MCF 10A (cell line): ENCODE data around the gene CEP295NL. TPM values are rescaled to one million over a fixed set of nuclear protein-coding genes. Genes with fewer than 3 reads are reported as not detected.

ENCODE experiments used
- BruUV-seq: library from RNA; stranded (reverse); fragments of 400-500 nt; replicated peaks from 2 replicates; lab custom pipeline; 2021; lab: Mats Ljungman, UMichigan
- CTCF ChIA-PET: fragments of 300-600 bp; sonication (Branson Sonifier 250); formaldehyde crosslinking; extraction: SDS; loops from one replicate; lab custom pipeline; 2021; ENCODE audit warnings: antibody characterized with exemption, inconsistent platforms; lab: Yijun Ruan, JAX
- POLR2A ChIA-PET: fragments of 300-600, 350-650 bp; sonication (Branson Sonifier 250); formaldehyde crosslinking; extraction: SDS; loops from one replicate; lab custom pipeline; 2020; ENCODE audit warnings: antibody characterized with exemption, inconsistent platforms; lab: Yijun Ruan, JAX
- DNase-seq: peaks from one replicate; pipeline ENCODE4 v3.0.0-alpha.2; 2018; ENCODE audit not compliant: unreplicated experiment
- H3K27ac Mint-ChIP-seq: one replicate; pipeline ENCODE4 v1.8.0; 2022; ENCODE audit warnings: mild to moderate bottlenecking, low read depth, mixed read lengths; ENCODE audit not compliant: unreplicated experiment
- H3K27me3 Mint-ChIP-seq: one replicate; pipeline ENCODE4 v1.8.0; 2022; ENCODE audit warnings: mixed read lengths; ENCODE audit not compliant: insufficient read depth, unreplicated experiment
- H3K36me3 Mint-ChIP-seq: one replicate; pipeline ENCODE4 v1.8.0; 2022; ENCODE audit warnings: mild to moderate bottlenecking, moderate library complexity, mixed read lengths; ENCODE audit not compliant: insufficient read depth, unreplicated experiment
- H3K4me1 Mint-ChIP-seq: one replicate; pipeline ENCODE4 v1.8.0; 2022; ENCODE audit warnings: mixed read lengths; ENCODE audit not compliant: insufficient read depth, unreplicated experiment
- H3K4me3 Mint-ChIP-seq: one replicate; pipeline ENCODE4 v1.8.0; 2022; ENCODE audit warnings: mild to moderate bottlenecking, moderate library complexity, mixed read lengths; ENCODE audit not compliant: unreplicated experiment
- H3K9me3 Mint-ChIP-seq: one replicate; pipeline ENCODE4 v1.8.0; 2022; ENCODE audit warnings: mixed read lengths; ENCODE audit not compliant: unreplicated experiment
- CTCF ChIP-seq: fragments of 200-600 bp; IDR thresholded peaks from one replicate; pipeline ENCODE4 v1.8.0; 2022; ENCODE audit warnings: antibody characterized with exemption, mild to moderate bottlenecking; ENCODE audit not compliant: unreplicated experiment
- intact Hi-C: fragments of 100-400 bp; cut with micrococcal nuclease; formaldehyde crosslinking; loops from 2 replicates; pipeline ENCODE4 v1.14.1; 2022
- total RNA-seq: library from RNA; stranded (reverse); gene quantifications from 2 replicates; pipeline ENCODE4 v1.2.3, GENCODE V29; 2022

The CEP295NL gene
- total RNA-seq, 1 experiment from 2014 or later = 0.68 TPM

GRCh38 chr17:78917451-78918275, 14.7 kb upstream of the CEP295NL start:
- BruUV-seq = no TSS peak
- Mint-ChIP-seq H3K27ac (peak overlapping the region; percentile 71), H3K27me3 (no peaks in the 10 kb centered on the region), H3K36me3 (no peaks in the 10 kb centered on the region), H3K4me3 (no peak overlapping the region), H3K9me3 (no peaks in the 10 kb centered on the region), H3K4me1 (peaks cover 44% of the 10 kb centered on the region)
- DNase-seq = no peak
- ChIA-PET POLR2A (interaction anchor here (1.3 kb wide), 1 partner anchor 34 kb away, joined by 3 read pairs; no protein-coding TSS in a partner anchor), CTCF (interaction anchor here (0.6 kb wide), 1 partner anchor 88 kb away, joined by 3 read pairs; no protein-coding TSS in a partner anchor)
- intact Hi-C loops = no loop called here
- TF ChIP-seq CTCF = no peak

- H3K9me3 Mint-ChIP-seq = no peaks in the 10 kb centered on the region
- TF ChIP-seq CTCF = no peak
- no peaks in the 10 kb centered on the region for H3K27me3 Mint-ChIP-seq
- no TSS peak for BruUV-seq
- H3K27ac Mint-ChIP-seq = peak overlapping the region; percentile 87
- intact Hi-C loops = no loop called here
- POLR2A ChIA-PET = interaction anchor here (0.6 to 3.1 kb wide), 11 partner anchors 8 to 347 kb away, joined by 3 to 8 read pairs (median 3); partner anchors contain the start of gene LGALS3BP
- no peaks in the 10 kb centered on the region for H3K36me3 Mint-ChIP-seq
- peaks cover 44% of the 10 kb centered on the region for H3K4me1 Mint-ChIP-seq
- CTCF ChIA-PET = interaction anchor here (0.6 to 1.0 kb wide), 7 partner anchors 29 to 155 kb away, joined by 3 to 4 read pairs (median 3); no protein-coding TSS in a partner anchor
- H3K4me3 Mint-ChIP-seq = peak overlapping the region; percentile 60
- DNase-seq = peak; percentile 89
These were observed 13.1 kb upstream of the CEP295NL start for GRCh38 chr17:78915872-78916632.

- intact Hi-C loops = no loop called here
- no peaks in the 10 kb centered on the region for H3K27me3 Mint-ChIP-seq
- H3K36me3 Mint-ChIP-seq = no peaks in the 10 kb centered on the region
- no peak overlapping the region for H3K4me3 Mint-ChIP-seq
- ChIA-PET CTCF (no interaction called here), POLR2A (interaction anchor here (0.6 kb wide), 1 partner anchor 24 kb away, joined by 3 read pairs; no protein-coding TSS in a partner anchor)
- no peak overlapping the region for H3K27ac Mint-ChIP-seq
- DNase-seq = no peak
- H3K9me3 Mint-ChIP-seq = no peaks in the 10 kb centered on the region
- BruUV-seq = no TSS peak
- no peak for TF ChIP-seq CTCF
- peaks cover 23% of the 10 kb centered on the region for H3K4me1 Mint-ChIP-seq
These were observed 10.1 kb upstream of the CEP295NL start for GRCh38 chr17:78913115-78913514.
